ENCODE results near the gene HYAL1.

DNA sequence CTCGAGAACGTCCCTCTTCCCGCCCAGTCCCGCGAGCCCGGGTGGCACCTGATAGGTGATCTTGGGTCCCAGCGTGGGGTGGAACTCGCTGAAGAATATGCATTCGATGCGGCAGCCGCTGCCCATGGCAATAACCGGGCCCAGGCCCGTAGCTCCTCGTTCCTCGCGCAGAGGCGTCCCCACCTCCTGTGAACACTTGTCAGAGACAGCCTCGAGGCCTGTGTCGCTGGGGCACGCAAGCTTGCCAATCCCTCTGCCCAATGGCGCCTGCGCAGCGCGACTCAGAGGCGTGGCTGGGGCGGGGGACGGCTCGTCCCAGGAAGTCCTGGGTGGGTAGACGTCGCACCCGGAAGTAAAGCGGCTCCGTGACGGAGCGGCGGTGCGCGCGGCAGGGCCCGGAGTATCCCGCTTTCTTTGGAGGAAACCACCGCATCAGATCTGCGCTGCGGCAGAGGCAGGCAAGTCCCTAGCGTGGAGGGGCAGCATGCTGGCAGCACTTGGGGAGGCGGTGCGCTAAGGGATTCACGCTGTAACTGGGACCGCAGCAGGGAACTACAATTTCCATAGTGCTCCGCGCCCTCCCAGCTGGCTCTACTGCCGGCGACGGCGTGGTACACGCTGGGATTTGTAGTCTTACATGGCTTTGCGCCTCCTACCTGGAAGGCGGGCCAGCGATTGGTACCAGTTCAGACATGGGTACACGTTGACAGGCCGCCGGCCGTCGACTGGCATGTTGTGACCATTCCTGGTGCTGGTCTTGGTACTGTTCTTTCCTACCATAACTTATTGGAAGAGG, 47.4 kb upstream of the HYAL1 start, which contains the start of the genes CYB561D2 and NPRL2:
- TF ChIP-seq BHLHE40 (IDR thresholded peaks at IDR 0.05; ENCODE audit: borderline replicate concordance) (no peak), FOXA1 (IDR thresholded peaks at IDR 0.05) (no peak), SUZ12 (IDR thresholded peaks at IDR 0.05) (no peak; the same call in none of the 2 replicates), SP1 (IDR thresholded peaks at IDR 0.05) (no peak), CTBP1 (IDR thresholded peaks at IDR 0.05; ENCODE audit: borderline replicate concordance) (no peak), TARDBP (IDR thresholded peaks at IDR 0.05) (no peak)

All from HEK293T (cell line).